OCI-LY3 (cell line): Measurements from ENCODE around the gene TBL3.

Experiments
- H2AFZ ChIP-seq: fragments of 200-600, 300-600 bp; shearing (Covaris generic); 2 replicates; pipeline ENCODE4 v1.6.0; 2014; ENCODE audit warnings: antibody characterized with exemption, low read depth, low read length
- H3K27ac ChIP-seq: fragments of 200-600, 300-600 bp; sonication (generic); 2 replicates; pipeline ENCODE4 v1.5.1; 2014; ENCODE audit warnings: mild to moderate bottlenecking, low read length, moderate library complexity, mixed read lengths
- H3K27me3 ChIP-seq: fragments of 200-600, 300-600 bp; sonication (generic); 2 replicates; pipeline ENCODE4 v1.6.1; 2014; ENCODE audit warnings: low read depth, low read length, mixed read lengths
- H3K36me3 ChIP-seq: fragments of 200-600, 300-600 bp; sonication (generic); replicated peaks from 2 replicates; pipeline ENCODE3; 2014; ENCODE audit warnings: low read depth, low read length, mixed read lengths
- H3K4me1 ChIP-seq: fragments of 300-600, 200-600 bp; sonication (generic); 2 replicates; pipeline ENCODE4 v1.6.1; 2014; ENCODE audit warnings: low read length, mixed read lengths
- H3K4me2 ChIP-seq: fragments of 200-600, 300-600 bp; sonication (generic); 2 replicates; pipeline ENCODE4 v1.6.1; 2014; ENCODE audit warnings: low read length, mixed read lengths
- H3K4me3 ChIP-seq: fragments of 300-600, 200-600 bp; sonication (generic); 2 replicates; pipeline ENCODE4 v1.5.1; 2014; ENCODE audit warnings: antibody characterized with exemption, mild to moderate bottlenecking, low read length, moderate library complexity
- H3K79me2 ChIP-seq: fragments of 300-600, 200-600 bp; shearing (Covaris generic); 2 replicates; pipeline ENCODE4 v1.6.1; 2014; ENCODE audit warnings: mild to moderate bottlenecking, low read length, mixed read lengths
- H3K9ac ChIP-seq: fragments of 300-600, 200-600 bp; shearing (Covaris generic); 2 replicates; pipeline ENCODE4 v1.6.0; 2014; ENCODE audit warnings: mild to moderate bottlenecking, low read length, moderate library complexity
- H3K9me3 ChIP-seq: fragments of 200-600, 300-600 bp; shearing (Covaris generic); 2 replicates; pipeline ENCODE4 v1.6.1; 2014; ENCODE audit warnings: low read length, mixed read lengths; ENCODE audit not compliant: insufficient read depth
- H4K20me1 ChIP-seq: fragments of 200-600, 300-600 bp; sonication (generic); 2 replicates; pipeline ENCODE4 v1.6.1; 2016; ENCODE audit warnings: low read length, mixed read lengths; ENCODE audit not compliant: insufficient read depth
- EZH2phosphoT487 ChIP-seq: fragments of 200-600 bp; shearing (Covaris generic); IDR thresholded peaks from 2 replicates; pipeline ENCODE4 v1.6.1; 2018; ENCODE audit warnings: antibody characterized with exemption, mixed run types, low read depth
- TF ChIP-seq, protein P1 (sequence below): fragments of 200-600, 300-600 bp; sonication (generic); IDR thresholded peaks from 2 replicates; pipeline ENCODE4 v1.5.1; 2014; ENCODE audit warnings: antibody characterized with exemption, low read length, low read depth

Gene TBL3

DNA sequence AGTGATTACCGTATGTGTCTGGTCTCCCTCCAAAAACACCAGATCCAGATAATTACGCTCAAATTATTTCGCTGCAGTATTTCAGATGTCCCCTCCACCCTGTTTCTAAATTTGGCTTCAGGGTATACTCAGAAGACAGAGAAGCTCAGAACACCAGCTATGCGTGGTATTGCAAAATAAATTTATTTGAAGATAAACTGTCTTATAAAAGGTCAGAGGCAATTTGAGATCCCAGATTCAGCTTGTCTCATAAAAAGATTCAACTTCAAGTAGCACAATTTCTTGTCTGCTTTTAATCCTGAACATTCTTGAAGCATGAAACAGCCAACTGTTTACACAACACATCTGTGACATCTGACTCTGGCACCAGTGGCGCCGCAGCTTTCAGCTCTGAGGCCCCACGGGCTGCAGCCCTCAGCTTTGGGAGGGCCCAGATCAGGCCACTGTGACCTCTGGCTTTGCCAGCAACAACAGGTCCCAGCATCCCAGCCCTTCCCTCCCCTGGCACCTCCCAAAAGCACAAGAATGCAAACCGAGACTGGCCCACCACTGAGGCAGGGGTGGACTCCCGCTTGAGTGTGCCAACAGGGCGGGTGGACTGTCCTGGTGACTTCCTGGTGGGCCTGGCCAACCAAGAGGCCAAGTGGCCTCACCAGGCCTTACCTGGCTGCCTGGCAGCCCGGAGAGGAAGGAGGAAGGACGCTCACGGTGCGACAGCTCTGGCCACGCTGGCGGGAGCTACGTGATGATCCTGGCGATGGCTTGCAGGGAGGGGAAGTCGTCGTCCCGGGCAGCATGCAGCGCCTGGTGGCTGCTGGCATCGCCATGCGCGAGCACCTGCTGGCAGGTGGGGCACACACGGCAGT lies 25.9 kb downstream of the TBL3 start:
- Histone ChIP-seq H3K9me3 (no peaks in the 10 kb centered on the region), H2AFZ (no peak overlapping the region), H4K20me1 (no peaks in the 10 kb centered on the region), H3K4me1 (no peaks in the 10 kb centered on the region), H3K27ac (no peak overlapping the region), H3K36me3 (peaks cover 30% of the 10 kb centered on the region), H3K79me2 (0 out of 2 replicates have a peak, but pooled peaks cover under 1% of the 10 kb centered on the region), H3K9ac (no peak overlapping the region), H3K4me2 (no peak overlapping the region), H3K4me3 (no peak overlapping the region), H3K27me3 (no peaks in the 10 kb centered on the region)
- TF ChIP-seq, protein P1, sequence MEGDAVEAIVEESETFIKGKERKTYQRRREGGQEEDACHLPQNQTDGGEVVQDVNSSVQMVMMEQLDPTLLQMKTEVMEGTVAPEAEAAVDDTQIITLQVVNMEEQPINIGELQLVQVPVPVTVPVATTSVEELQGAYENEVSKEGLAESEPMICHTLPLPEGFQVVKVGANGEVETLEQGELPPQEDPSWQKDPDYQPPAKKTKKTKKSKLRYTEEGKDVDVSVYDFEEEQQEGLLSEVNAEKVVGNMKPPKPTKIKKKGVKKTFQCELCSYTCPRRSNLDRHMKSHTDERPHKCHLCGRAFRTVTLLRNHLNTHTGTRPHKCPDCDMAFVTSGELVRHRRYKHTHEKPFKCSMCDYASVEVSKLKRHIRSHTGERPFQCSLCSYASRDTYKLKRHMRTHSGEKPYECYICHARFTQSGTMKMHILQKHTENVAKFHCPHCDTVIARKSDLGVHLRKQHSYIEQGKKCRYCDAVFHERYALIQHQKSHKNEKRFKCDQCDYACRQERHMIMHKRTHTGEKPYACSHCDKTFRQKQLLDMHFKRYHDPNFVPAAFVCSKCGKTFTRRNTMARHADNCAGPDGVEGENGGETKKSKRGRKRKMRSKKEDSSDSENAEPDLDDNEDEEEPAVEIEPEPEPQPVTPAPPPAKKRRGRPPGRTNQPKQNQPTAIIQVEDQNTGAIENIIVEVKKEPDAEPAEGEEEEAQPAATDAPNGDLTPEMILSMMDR, result no peak
- TF ChIP-seq EZH2phosphoT487, result no peak

- Histone ChIP-seq H4K20me1 (peaks cover 5% of the 10 kb centered on the region), H3K27ac (no peak overlapping the region), H3K36me3 (peaks cover 36% of the 10 kb centered on the region)
Measured at GRCh38 chr16:1998360-1998835, 26.5 kb downstream of the TBL3 start.

DNA sequence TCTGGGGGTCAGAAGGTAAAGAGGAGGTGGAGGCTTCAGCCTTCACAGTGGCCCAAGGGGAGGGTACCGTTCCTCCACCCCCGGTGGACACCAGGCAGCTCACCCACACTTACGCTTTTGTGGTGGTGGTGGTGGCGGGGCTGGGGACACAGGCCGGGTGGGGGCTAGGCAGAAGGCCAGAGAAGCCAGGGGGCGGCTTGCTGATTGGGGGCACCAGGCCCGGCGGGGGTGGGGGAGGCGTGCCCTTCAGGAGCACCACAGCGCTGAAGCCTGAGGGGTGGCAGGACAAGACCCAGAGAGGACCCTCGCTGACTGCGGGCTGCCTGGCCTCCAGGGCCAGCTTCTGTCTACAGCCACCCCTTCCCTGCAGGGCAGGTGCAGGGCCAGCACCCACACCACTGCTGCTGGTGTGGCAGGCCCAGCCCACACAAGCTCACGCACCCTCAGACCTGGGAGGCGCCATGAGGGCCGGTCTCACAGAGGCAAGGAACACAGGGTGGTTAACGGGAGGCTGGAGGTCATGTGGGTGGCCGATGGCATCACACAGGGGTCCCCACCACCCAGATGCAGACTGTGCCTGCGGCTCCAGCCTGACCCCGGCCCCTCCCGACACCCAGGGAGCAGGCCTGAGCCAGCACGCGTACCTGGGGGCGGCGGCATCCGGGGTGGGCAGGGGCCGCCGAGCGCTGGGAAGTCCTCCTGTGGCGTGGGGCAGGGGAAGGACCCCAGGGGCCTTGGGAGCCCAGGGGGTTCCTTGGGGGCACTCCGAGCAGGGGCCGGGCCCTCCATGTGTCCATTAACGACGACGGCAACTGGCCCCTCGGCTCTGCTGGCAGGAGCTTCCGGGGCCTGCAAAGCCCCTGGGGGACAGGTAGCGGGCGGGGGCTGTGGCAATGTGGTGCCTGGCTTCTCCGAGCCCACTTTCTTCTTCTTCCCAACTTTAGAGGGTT lies 27.3 kb downstream of the TBL3 start:
- H3K27me3 ChIP-seq, result no peaks in the 10 kb centered on the region
- H3K4me3 ChIP-seq, result no peak overlapping the region
- H3K27ac ChIP-seq, result no peak overlapping the region
- no peak overlapping the region for H3K4me2 ChIP-seq
- H3K9me3 ChIP-seq, result no peaks in the 10 kb centered on the region
- H3K9ac ChIP-seq, result no peak overlapping the region
- H3K4me1 ChIP-seq, result peaks cover 3% of the 10 kb centered on the region; the same call in 1 of the 2 replicates
- H3K79me2 ChIP-seq, result peaks cover 14% of the 10 kb centered on the region
- peaks cover 38% of the 10 kb centered on the region for H3K36me3 ChIP-seq
- no peak overlapping the region for H2AFZ ChIP-seq
- peaks cover 11% of the 10 kb centered on the region for H4K20me1 ChIP-seq
- TF ChIP-seq EZH2phosphoT487, result no peak
- TF ChIP-seq, protein P1, result no peak

More at GRCh38 chr16:1998360-1998835, 26.5 kb downstream of the TBL3 start:
- Histone ChIP-seq H3K27me3 (no peaks in the 10 kb centered on the region), H2AFZ (no peak overlapping the region), H3K4me2 (no peak overlapping the region), H3K4me1 (no peaks in the 10 kb centered on the region), H3K9ac (no peak overlapping the region), H3K79me2 (peaks cover 7% of the 10 kb centered on the region; the same call in 1 of the 2 replicates), H3K4me3 (no peak overlapping the region), H3K9me3 (no peaks in the 10 kb centered on the region)
- no peak for TF ChIP-seq EZH2phosphoT487
- TF ChIP-seq, protein P1, result no peak
